Smooth muscle cell (in vitro differentiated cells): ENCODE measurements around the gene TMEM200B. TPM values are rescaled to one million over a fixed set of nuclear protein-coding genes. Genes with fewer than 3 reads are reported as not detected.
"Not testable (repeated sequence)": the region's sequence is repeated elsewhere in the genome, so short reads cannot be mapped to it uniquely, and the experiment has no call there.

Source experiments
- DNase-seq: peaks from one replicate; lab custom pipeline; 2025; ENCODE audit not compliant: unreplicated experiment; lab: John Stamatoyannopoulos, UW
- H2AFZ ChIP-seq: fragments of 200-600 bp; sonication (generic); 2 replicates; pipeline ENCODE4 v1.6.0; 2016; ENCODE audit warnings: antibody characterized with exemption, low read depth, mild to moderate bottlenecking
- H3F3A ChIP-seq: fragments of 200-600 bp; sonication (generic); 2 replicates; pipeline ENCODE4 v1.6.0; 2017; ENCODE audit warnings: antibody characterized with exemption, low read depth
- H3K27ac ChIP-seq: fragments of 200-600 bp; sonication (generic); 2 replicates; pipeline ENCODE4 v1.5.1; 2016; ENCODE audit warnings: low read depth, mild to moderate bottlenecking
- H3K27me3 ChIP-seq: fragments of 200-600 bp; sonication (generic); 2 replicates; pipeline ENCODE4 v1.6.1; 2016; ENCODE audit warnings: low read depth, mild to moderate bottlenecking
- H3K36me3 ChIP-seq: fragments of 200-600 bp; sonication (generic); 2 replicates; pipeline ENCODE4 v1.5.1; 2016; ENCODE audit warnings: low read depth
- H3K4me1 ChIP-seq: fragments of 200-600 bp; sonication (generic); 2 replicates; pipeline ENCODE4 v1.5.1; 2016; ENCODE audit warnings: low read depth
- H3K4me2 ChIP-seq: fragments of 200-600 bp; sonication (generic); 2 replicates; pipeline ENCODE4 v1.6.0; 2016; ENCODE audit warnings: mild to moderate bottlenecking
- H3K4me3 ChIP-seq: fragments of 200-600 bp; sonication (generic); 2 replicates; pipeline ENCODE4 v1.5.1; 2016; ENCODE audit warnings: mild to moderate bottlenecking
- H3K79me2 ChIP-seq: fragments of 200-600 bp; sonication (generic); 2 replicates; pipeline ENCODE4 v1.6.0; 2016; ENCODE audit warnings: low read depth, mild to moderate bottlenecking
- H3K9ac ChIP-seq: fragments of 200-600 bp; sonication (generic); 2 replicates; pipeline ENCODE4 v1.6.0; 2016; ENCODE audit warnings: low read depth
- H3K9me3 ChIP-seq: fragments of 200-600 bp; sonication (generic); replicated peaks from 2 replicates; pipeline ENCODE4 v1.5.1; 2016; ENCODE audit warnings: low read depth
- H4K20me1 ChIP-seq: fragments of 200-600 bp; sonication (generic); 2 replicates; pipeline ENCODE4 v1.6.0; 2016; ENCODE audit warnings: low read depth
- CTCF ChIP-seq: fragments of 200-600 bp; sonication (generic); IDR thresholded peaks from 2 replicates; pipeline ENCODE4 v1.5.1; 2017; ENCODE audit warnings: borderline replicate concordance, mild to moderate bottlenecking, antibody characterized with exemption; ENCODE audit not compliant: insufficient read depth, poor library complexity, severe bottlenecking
- WGBS: methylation state at CpG from one replicate; pipeline ENCODE4 v1.1.7; 2016; ENCODE audit warnings: low lambda C conversion rate; 5-methylcytosine and 5-hydroxymethylcytosine counted together
- polyA plus RNA-seq: library from polyadenylated mRNA; unstranded; fragments of >200 nt; fragmentation: Nextera tagmentation; extraction: Ambion mirVana; gene quantifications from 2 replicates; pipeline ENCODE4 v1.2.1, GENCODE V29; 2016
- total RNA-seq: library from RNA; depleted of rRNA; stranded (reverse); fragments of >200 nt; gene quantifications from 2 replicates; pipeline ENCODE4 v1.2.3, GENCODE V29; 2014

TMEM200B gene
- total and polyA plus RNA-seq, 2 experiments from 2014 or later: 20.5 to 33.2 TPM

GRCh38 chr1:29084196-29084521, 39.5 kb downstream of the TMEM200B start:
- H3K27me3 ChIP-seq: no peaks in the 10 kb centered on the region
- peak overlapping the region; percentile 80 for H3K4me2 ChIP-seq
- H3K9ac ChIP-seq: no peak overlapping the region
- H3K9me3 ChIP-seq: no peaks in the 10 kb centered on the region
- no peaks in the 10 kb centered on the region for H3K79me2 ChIP-seq
- no peak overlapping the region for H3K4me3 ChIP-seq
- H4K20me1 ChIP-seq: peaks cover 6% of the 10 kb centered on the region
- peak overlapping the region; percentile 8 for H3K27ac ChIP-seq
- WGBS: 32% methylated on average over 2 of the region's 2 CpGs
- H3K36me3 ChIP-seq: no peaks in the 10 kb centered on the region
- no peak overlapping the region for H2AFZ ChIP-seq
- no peak for DNase-seq
- no peak for TF ChIP-seq CTCF
- peaks cover 5% of the 10 kb centered on the region for H3F3A ChIP-seq
- peaks cover 2% of the 10 kb centered on the region for H3K4me1 ChIP-seq

- Histone ChIP-seq H2AFZ (peak overlapping the region; percentile 20), H3K9me3 (no peaks in the 10 kb centered on the region), H3K9ac (no peak overlapping the region), H3K36me3 (no peaks in the 10 kb centered on the region), H3K4me1 (peaks cover 2% of the 10 kb centered on the region), H4K20me1 (peaks cover 6% of the 10 kb centered on the region), H3K4me2 (peak overlapping the region; percentile 80), H3F3A (peaks cover 5% of the 10 kb centered on the region), H3K4me3 (no peak overlapping the region), H3K79me2 (no peaks in the 10 kb centered on the region), H3K27me3 (no peaks in the 10 kb centered on the region), H3K27ac (peak overlapping the region; percentile 8)
- TF ChIP-seq CTCF: no peak
- 22% methylated on average over 3 of the region's 3 CpGs for WGBS
- no peak for DNase-seq
Measured at GRCh38 chr1:29083317-29084195, 40.1 kb downstream of the TMEM200B start.

GRCh38 chr1:29082519-29082918, 41.2 kb downstream of the TMEM200B start:
- Histone ChIP-seq H3K9ac (no peak overlapping the region), H3K27ac (no peak overlapping the region), H3K4me3 (no peak overlapping the region), H3K9me3 (no peaks in the 10 kb centered on the region), H3K4me2 (peak overlapping the region; percentile 14), H3K79me2 (no peaks in the 10 kb centered on the region), H4K20me1 (peaks cover 6% of the 10 kb centered on the region), H3K4me1 (peaks cover 2% of the 10 kb centered on the region), H3K27me3 (no peaks in the 10 kb centered on the region), H2AFZ (no peak overlapping the region), H3F3A (peaks cover 5% of the 10 kb centered on the region), H3K36me3 (no peaks in the 10 kb centered on the region)
- no peak for DNase-seq
- no peak for TF ChIP-seq CTCF
- WGBS: 90% methylated on average over 3 of the region's 3 CpGs

- H3K9me3 ChIP-seq: no peaks in the 10 kb centered on the region
- H3K4me2 ChIP-seq: no peak overlapping the region
- H3K27ac ChIP-seq: no peak overlapping the region
- H3F3A ChIP-seq: peaks cover 5% of the 10 kb centered on the region
- H3K4me1 ChIP-seq: peaks cover 2% of the 10 kb centered on the region
- no peak overlapping the region for H3K9ac ChIP-seq
- DNase-seq: no peak
- H3K27me3 ChIP-seq: no peaks in the 10 kb centered on the region
- peaks cover 6% of the 10 kb centered on the region for H4K20me1 ChIP-seq
- TF ChIP-seq CTCF: no peak
- no peak overlapping the region for H3K4me3 ChIP-seq
- H3K36me3 ChIP-seq: no peaks in the 10 kb centered on the region
- H3K79me2 ChIP-seq: no peaks in the 10 kb centered on the region
- WGBS: 93% methylated on average over 3 of the region's 3 CpGs
- H2AFZ ChIP-seq: no peak overlapping the region
Measured at GRCh38 chr1:29081201-29081600, 42.5 kb downstream of the TMEM200B start.

GRCh38 chr1:29079916-29080629, 43.6 kb downstream of the TMEM200B start:
- not testable (repeated sequence) for DNase-seq, H3K9ac ChIP-seq, H3K36me3 ChIP-seq, H3K27me3 ChIP-seq, H3K4me1 ChIP-seq, H3K4me3 ChIP-seq, H4K20me1 ChIP-seq, H3K9me3 ChIP-seq, H3K27ac ChIP-seq, H3K79me2 ChIP-seq, H3K4me2 ChIP-seq, H2AFZ ChIP-seq, H3F3A ChIP-seq
- 94% methylated on average over 15 of the region's 16 CpGs for WGBS
